NCI-H146 (cell line): ENCODE measurements around the gene FNDC3A.

Source experiments
- DNase-seq: peaks from one replicate; lab custom pipeline; 2025; lab: John Stamatoyannopoulos, UW

FNDC3A gene

GRCh38 chr13:49219647-49220035, 243.9 kb downstream of the FNDC3A start:
- no peak for DNase-seq

- DNase-seq = peak; percentile 57
Observed at GRCh38 chr13:49220036-49220855, 244.5 kb downstream of the FNDC3A start, which contains the start of gene MLNR. Gene MLNR (plus strand): TSS chr13:49220338. CDS start chr13:49220338, 0 bp downstream.

- no peak for DNase-seq
Observed at GRCh38 chr13:49220856-49221589, 245.3 kb downstream of the FNDC3A start.

GRCh38 chr13:49221590-49221965, 245.9 kb downstream of the FNDC3A start:
- no peak for DNase-seq

GRCh38 chr13:49225223-49226042, 249.7 kb downstream of the FNDC3A start:
- peak; percentile 5 for DNase-seq

- no peak for DNase-seq
Observed at GRCh38 chr13:49226613-49227012, 250.9 kb downstream of the FNDC3A start.

- DNase-seq = no peak
Observed at GRCh38 chr13:49234741-49235140, 259.0 kb downstream of the FNDC3A start.

- no peak for DNase-seq
Observed at GRCh38 chr13:49235856-49236431, 260.2 kb downstream of the FNDC3A start.

- DNase-seq = no peak
Observed at GRCh38 chr13:49238621-49239020, 262.9 kb downstream of the FNDC3A start.

GRCh38 chr13:49240017-49240416, 264.3 kb downstream of the FNDC3A start:
- peak; percentile 4 for DNase-seq

GRCh38 chr13:49241296-49241695, 265.6 kb downstream of the FNDC3A start:
- no peak for DNase-seq

GRCh38 chr13:49245101-49245500, 269.4 kb downstream of the FNDC3A start:
- DNase-seq = no peak

- peak; percentile 44 for DNase-seq
Observed at GRCh38 chr13:49246850-49247642, 271.3 kb downstream of the FNDC3A start.

- peak; percentile 92 for DNase-seq
Observed at GRCh38 chr13:49247643-49248621, 272.2 kb downstream of the FNDC3A start, which contains the start of gene CDADC1. Gene CDADC1 (plus strand): TSS chr13:49247925. CDS start chr13:49248038, 113 bp downstream.

GRCh38 chr13:49248622-49249002, 272.9 kb downstream of the FNDC3A start:
- DNase-seq = peak; percentile 15

- no peak for DNase-seq
Observed at GRCh38 chr13:49251326-49251725, 275.6 kb downstream of the FNDC3A start.

- DNase-seq = no peak
Observed at GRCh38 chr13:49253310-49253709, 277.6 kb downstream of the FNDC3A start.

GRCh38 chr13:49254007-49254406, 278.3 kb downstream of the FNDC3A start:
- no peak for DNase-seq

GRCh38 chr13:49256841-49257240, 281.1 kb downstream of the FNDC3A start:
- DNase-seq = no peak
